ENCODE data around the gene BPNT1.

DNA sequence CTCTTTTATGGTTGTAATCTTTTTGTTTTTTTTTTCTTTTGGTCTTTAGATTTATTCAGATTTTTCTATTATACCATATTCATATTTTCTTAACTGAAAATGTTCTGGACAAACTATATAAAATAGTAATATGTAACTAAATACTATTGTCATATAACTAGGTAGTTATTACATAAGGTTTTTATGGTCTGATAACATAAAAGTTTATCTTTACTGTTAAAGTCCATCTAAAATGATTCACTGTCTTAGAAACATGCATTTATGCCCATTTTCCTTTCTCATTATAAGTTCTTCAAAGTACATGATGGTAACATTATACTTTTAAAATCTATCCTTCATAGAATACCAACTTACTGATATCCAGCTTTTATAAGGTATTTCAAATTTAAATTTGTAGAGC, 33.5 kb upstream of the BPNT1 start:
- TF ChIP-seq CTCF (IDR thresholded peaks at IDR 0.05) (no peak), POLR2A (IDR thresholded peaks at IDR 0.05) (no peak), POLR2AphosphoS5 (IDR thresholded peaks at IDR 0.05) (no peak)
